ENCODE data around the gene PDXDC1.
"Not testable (repeated sequence)": the region's sequence is repeated elsewhere in the genome, so short reads cannot be mapped to it uniquely, and the experiment has no call there.

Gene PDXDC1

GRCh38 chr16:15148831-15149230 is 174.0 kb downstream of the PDXDC1 start:
- not testable (repeated sequence) for DNase-seq

GRCh38 chr16:15149260-15149659 is 174.4 kb downstream of the PDXDC1 start:
- DNase-seq, result not testable (repeated sequence)

- DNase-seq, result peak in 5 of 56 donors; percentile 14 to 37 (median 29)
Observed at GRCh38 chr16:15154005-15154404, 179.2 kb downstream of the PDXDC1 start.

- peak in 51 of 56 donors; percentile 35 to 94 (median 79) for DNase-seq
Observed at GRCh38 chr16:15154650-15155562, 180.1 kb downstream of the PDXDC1 start.

- DNase-seq, result not testable (repeated sequence)
Observed at GRCh38 chr16:15157644-15158043, 182.8 kb downstream of the PDXDC1 start.

- DNase-seq, result not testable (repeated sequence)
Observed at GRCh38 chr16:15159671-15160070, 184.8 kb downstream of the PDXDC1 start.

GRCh38 chr16:15160571-15160970 is 185.7 kb downstream of the PDXDC1 start:
- not testable (repeated sequence) for DNase-seq

GRCh38 chr16:15163055-15163454 is 188.2 kb downstream of the PDXDC1 start:
- DNase-seq, result not testable (repeated sequence)

GRCh38 chr16:15166177-15166576 is 191.4 kb downstream of the PDXDC1 start:
- DNase-seq, result not testable (repeated sequence)

GRCh38 chr16:15168303-15168702 is 193.5 kb downstream of the PDXDC1 start:
- not testable (repeated sequence) for DNase-seq

GRCh38 chr16:15168953-15169652 is 194.3 kb downstream of the PDXDC1 start:
- DNase-seq, result not testable (repeated sequence)

GRCh38 chr16:15179909-15180308 is 205.1 kb downstream of the PDXDC1 start:
- not testable (repeated sequence) for DNase-seq

- not testable (repeated sequence) for DNase-seq
Observed at GRCh38 chr16:15180946-15181345, 206.1 kb downstream of the PDXDC1 start.

GRCh38 chr16:15184000-15184399 is 209.2 kb downstream of the PDXDC1 start:
- DNase-seq, result not testable (repeated sequence)

All from nucleus accumbens (tissue), 56 donors.